CD4-positive, alpha-beta T cell treated with Interleukin-6 at 100 ng/mL for 8 hours (primary cell): Measurements from ENCODE around the gene DACH1.

ENCODE experiments used
- DNase-seq: peaks from one replicate; pipeline ENCODE4 v3.0.0-alpha.2; 2020; ENCODE audit warnings: mixed read lengths, low spot score

Gene DACH1

DNA sequence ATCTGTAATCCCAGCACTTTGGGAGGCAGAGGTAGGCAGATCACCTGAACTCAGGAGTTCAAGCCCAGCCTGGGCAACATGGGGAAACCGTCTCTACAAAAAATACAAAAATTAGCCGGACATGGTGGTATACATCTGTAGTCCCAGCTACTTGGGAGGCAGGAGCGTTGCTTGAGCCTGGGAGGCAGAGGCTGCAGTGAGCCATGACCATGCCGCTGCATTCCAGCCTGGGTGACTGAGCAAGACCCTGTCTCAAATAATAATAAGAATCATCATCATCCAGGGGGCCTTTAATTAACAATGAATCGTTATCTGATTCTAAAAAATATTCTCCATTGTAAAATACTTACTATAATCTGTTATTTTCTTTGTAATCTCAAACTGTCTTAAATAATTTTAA is 283.4 kb downstream of the DACH1 start:
- no peak for DNase-seq

DNA sequence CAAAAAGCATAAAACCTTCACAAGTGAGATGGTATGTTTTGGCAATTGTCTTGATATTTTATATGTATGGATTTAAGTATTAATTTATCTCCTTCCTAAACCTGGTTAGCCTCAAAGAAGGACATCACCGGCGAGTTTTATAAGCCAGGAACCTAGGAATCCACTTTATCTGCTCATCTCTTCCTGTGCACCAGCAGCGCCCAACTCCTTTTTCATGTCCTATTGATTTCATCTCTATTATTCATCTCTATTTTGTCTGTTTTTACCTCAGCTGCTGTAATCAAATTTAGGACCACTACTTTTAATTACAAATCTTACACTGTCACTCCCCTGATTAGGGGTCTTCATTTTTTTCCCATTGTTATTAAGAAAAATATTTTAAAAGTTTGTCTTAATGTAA is 286.4 kb downstream of the DACH1 start:
- no peak for DNase-seq

DNA sequence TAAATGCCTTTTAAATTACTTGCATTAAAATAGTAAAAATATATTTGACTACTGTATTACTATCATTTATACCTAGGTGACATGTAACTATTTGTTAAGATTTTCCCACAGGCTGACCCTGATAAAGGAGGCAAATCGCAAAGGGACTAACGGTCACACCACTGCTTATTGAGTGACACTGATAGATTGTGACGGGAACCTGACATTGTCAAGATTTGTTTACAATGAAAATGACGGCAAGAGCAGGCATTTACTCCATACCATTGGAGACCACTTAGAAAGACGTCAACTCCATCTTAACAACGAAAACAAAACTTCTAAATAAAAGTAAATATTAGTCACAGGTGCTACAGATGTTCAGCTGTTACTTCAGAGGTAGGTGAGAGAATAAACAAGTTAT is 289.0 kb downstream of the DACH1 start:
- no peak for DNase-seq

DNA sequence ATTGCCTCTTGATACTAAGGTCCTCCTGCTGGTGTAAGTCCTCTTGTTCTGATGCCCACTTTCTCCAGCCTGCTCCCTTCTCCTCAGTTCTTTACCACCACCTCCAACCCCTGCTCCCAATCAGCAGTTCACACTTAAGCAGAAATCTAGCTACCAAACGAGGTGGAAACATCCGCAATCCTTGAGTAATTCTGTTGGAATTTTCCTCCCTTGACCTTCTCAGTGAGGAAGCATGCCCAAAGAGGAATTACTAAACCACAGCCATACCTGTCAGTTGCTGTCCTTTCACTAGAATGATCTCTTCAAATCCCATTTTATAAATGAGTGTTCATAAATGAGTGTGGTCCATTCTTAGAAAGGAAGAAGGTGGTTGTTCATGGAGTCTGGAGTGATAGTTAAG is 289.9 kb downstream of the DACH1 start:
- no peak for DNase-seq

DNA sequence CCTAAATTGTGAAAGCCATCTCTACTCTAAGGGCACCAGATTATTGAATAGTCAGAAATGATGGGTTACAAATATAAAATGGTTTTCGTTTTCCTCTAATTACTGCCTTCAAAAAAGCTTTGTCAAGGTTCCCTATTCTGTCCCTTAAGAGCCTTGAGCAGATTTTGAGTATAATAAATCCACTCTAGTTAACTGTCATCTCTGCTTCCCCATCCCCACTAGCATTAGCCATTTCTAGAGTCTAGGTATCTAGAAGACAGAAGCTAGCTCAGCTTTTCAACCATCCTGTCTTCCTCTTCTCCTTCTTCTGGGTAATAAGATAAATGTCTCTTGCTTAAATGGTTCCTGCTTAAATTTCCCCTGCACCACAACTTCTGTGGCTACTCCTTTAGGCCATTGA is 290.4 kb downstream of the DACH1 start:
- DNase-seq: no peak

DNA sequence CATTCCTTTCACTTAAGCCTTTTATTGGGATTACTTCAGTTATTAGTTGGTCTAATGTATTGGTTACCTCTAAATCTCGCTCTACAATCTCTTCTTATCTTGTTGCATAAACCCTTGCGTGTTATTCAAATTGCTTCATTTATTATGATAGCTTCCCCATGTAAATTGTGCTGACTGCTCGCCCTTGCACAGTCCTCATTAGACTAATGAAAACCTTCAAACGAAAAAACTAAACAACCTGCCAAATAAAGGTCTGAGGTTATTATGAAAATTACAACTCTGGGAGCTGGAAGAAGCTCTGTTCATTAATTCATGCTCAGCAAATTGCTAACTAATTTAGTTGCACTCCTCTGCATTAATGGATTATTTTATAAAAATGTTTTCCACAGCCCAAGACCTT is 320.1 kb downstream of the DACH1 start:
- DNase-seq: no peak

DNA sequence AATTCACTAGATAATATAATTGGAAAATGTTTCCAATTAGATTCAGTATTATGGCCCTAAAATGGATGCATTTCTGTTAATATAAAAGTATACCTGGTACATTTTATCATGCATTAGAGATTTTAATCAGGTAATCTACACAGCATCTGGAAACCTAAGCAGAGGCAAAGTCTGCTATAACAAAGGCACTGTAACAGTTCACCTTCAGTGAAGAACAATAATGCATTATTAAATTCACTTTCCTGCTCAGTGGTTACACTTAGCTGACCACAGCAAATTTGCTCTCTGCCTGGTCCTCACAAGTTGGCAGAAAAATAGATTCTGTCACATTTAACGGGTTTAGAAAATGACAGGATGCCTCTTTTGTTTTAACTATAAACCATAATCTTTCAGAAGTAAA is 326.9 kb downstream of the DACH1 start:
- no peak for DNase-seq

DNA sequence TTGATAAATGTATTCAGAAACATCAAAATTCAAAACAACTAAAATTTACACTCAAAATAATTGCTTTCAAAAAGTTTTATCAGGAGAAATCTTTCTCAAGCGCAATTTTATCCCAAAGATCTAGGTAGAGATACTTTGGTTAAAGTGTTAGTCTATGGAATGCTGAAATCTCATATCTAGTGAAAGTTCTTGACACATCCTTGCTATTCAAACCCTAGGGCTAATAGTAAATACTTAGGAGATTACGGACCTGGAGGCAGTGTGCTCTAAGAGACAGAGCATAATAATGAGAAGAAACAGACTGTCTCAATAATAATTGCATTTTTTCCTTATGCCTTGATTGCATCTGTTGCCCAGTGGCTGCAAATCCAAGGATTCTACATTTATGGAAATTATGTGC is 330.8 kb downstream of the DACH1 start:
- no peak for DNase-seq

DNA sequence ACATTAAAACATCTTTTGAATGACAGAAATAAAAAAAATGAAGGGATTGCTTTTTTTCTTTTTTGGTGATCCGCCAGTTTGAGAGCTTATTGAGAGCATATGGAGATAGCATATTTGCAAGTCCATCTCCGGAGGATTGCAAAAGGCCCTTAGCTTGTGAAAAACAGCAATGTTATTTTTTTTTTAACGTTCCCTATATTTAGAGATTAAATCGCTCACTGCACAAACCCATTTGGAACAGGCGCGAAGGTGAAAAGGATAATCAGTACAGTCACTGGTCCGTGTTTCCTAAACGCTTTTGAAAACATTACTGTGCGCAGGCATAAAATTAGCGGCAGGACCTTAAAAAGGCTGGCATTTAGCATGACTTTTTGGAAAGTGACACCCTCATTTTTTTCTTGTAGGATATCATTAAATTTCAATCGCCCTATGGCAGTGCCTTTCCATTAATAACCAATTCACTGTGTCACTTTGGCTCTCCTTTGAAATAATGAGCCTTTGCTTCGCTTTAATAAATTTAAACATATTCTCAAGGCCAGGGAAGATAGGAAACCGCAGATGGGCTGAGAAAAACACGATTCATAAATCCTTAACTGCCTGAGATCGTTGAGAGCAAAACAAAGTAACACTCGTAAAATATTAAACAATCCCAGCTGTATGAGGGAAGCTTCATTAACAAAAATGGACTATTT is 342.2 kb downstream of the DACH1 start:
- DNase-seq: no peak

DNA sequence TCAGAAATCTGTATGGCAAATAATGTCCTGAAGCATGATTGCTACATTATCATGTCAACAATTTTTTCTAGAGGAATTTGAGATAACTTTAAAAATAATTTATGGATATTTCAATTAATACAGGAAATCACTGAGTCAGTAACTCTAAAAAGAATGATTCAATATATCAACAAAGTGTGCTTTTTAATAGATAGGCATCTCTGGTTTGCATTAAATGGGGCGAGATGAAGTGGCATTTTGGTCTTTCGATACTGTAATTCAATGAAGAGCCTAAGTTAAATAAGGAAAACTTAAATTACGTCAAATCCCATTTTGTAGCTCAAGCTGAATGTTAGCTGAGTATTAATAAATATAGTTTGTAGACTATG is 342.8 kb downstream of the DACH1 start:
- no peak for DNase-seq

DNA sequence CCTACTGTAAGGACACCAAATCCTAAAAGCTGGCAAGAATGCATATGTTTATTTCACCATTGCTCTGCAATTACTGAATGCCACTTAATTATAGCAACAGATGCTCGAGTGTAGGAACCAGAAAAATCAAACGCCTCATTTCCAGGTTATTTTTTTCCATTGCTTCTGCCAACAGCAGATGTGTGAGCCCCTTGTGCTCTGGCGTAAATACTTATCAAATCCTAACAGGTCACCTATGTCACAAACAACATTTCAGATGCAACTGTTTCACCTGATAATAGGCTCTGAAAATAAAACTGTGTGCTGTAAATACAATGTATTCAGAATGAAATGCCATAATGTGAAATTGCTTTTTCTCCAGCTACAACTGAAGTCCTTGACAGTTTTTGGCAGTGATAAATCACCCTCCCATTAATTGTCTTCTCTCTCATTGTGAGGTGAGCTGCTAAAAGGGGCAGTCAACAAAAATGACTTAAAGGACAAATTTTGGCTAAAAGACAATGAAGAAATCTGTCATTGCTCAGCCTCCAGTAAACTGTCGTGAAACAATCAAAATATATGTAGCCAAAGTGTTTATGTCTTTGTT is 344.0 kb downstream of the DACH1 start:
- DNase-seq: no peak

DNA sequence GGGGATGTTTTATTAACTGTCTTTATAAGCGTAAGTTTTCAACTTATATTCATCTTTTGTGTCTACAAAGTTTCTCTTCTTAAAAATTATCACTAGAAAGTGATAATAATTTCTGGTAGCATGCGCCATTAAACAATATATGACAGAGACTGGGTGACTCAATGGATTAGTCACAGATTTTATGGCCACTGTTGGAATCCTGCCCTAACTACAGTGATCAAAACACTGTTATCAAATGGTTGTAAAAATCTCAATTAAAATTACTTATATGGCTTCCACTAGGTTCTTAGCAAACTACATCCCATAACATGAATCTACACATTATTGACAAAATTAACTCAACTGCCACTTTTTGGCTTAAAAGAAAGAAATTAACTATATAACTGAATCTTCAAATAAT is 350.0 kb downstream of the DACH1 start:
- no peak for DNase-seq

DNA sequence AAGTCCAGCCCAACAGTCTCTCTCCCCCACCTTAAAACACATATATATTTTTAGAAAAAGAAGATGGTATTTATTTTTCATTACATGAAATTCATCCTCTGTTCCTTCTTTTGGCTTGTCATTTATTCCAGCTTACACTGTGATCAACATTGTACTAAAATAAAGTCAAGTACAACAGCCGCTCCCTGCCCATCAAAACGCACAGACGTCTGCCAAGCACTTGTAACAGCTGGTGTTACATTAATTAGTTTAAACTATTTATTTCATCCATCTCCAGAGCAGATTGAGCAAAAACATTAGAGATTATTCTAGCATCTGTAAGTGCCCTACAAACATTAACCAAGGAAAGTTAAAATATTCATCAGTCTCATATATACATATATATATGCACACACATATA is 350.5 kb downstream of the DACH1 start:
- no peak for DNase-seq

DNA sequence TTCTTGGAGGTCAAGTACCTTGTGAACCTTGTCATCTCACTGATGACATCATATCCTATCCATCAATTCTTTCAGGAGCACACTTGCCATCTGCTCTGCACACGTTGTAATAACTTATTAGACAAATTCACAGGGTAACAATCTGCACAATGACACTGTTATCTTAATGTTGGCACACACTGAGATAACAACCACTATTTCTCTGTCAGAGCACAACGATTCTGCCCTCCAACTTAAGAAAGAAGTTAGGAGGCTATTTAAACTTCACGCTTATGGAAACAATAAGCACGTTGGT is 351.3 kb downstream of the DACH1 start:
- no peak for DNase-seq

DNA sequence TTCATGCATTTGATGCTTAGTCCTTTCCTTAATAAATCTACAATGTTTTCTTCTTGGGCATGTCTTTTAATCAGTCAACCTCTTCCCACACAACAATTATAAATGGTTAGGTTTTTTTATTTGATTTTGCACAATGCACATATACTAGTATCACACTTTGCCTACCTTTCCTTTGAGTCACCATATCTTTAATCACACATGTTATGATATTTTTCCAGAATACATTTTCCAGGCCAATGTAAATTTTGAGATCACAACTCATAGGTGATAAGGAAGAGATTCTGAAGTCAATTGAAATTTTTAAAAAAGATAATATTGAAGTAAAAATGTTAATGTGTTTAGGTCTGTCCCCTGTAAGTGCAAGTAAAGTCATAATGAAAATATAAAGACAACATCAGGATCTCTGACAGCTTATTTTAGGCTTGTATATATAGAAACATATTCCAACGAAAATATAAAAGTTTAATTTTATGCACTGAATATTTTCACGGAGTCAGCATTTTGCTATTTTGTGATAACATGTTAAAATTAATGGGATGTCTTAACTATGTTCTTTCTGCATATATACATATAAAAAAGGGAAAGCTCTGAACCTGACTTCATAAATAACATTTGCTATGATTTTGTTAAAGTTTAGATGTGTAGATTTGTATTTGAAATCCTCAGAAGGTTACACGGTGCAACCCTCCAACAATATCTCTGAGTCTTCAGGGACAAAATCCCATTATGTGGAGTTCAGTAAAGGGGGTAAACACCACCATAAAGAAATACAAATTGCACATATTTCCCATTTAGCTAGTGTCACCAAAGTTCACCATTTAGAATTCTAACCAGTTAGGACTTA is 351.9 kb downstream of the DACH1 start:
- DNase-seq: no peak

DNA sequence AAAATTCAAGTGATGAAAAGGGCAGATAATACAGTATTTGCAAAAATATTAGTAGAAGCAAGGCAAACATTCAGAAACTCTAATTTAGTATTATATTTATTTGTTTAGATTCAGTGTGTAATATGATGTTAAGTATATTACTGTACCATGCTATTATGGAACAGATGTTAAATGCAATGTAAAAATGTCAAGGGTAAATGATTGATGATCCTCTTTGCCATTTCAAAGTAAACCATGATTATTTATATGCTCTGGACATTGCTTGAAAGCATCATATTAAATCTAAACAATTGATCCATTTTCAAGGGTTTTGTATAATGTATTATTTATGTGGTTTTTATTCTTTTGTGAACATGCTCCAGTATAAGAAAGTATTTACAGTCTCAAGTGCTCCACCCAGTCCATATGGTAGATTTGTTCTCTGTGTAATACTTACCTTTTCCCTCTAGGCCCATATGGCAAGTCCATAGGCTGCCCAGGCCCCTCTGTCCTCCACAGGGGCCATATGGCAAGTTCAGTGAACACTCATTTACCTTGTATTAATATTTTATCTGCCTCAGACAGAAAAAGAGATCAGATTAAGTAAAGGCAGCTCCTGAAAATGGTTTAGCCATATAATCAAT is 353.5 kb downstream of the DACH1 start:
- DNase-seq: no peak

DNA sequence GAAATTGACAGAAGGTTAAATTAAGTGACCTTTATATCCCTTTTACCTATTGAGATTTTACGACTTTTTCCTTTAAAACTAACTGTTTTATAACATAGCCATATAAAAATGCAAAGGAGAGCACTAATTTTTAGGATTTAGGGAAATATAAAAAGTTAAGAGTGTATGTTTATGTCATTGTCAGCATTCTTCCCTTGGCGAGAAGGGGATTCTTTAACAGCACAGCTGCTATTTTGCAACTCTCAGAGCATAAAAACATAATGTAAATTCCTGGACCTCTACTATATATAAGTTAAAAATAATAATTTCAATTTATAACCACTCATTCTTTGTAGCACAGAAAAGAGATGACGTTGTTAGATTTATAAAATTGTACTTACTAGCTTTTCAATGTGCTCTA is 363.2 kb downstream of the DACH1 start:
- no peak for DNase-seq

DNA sequence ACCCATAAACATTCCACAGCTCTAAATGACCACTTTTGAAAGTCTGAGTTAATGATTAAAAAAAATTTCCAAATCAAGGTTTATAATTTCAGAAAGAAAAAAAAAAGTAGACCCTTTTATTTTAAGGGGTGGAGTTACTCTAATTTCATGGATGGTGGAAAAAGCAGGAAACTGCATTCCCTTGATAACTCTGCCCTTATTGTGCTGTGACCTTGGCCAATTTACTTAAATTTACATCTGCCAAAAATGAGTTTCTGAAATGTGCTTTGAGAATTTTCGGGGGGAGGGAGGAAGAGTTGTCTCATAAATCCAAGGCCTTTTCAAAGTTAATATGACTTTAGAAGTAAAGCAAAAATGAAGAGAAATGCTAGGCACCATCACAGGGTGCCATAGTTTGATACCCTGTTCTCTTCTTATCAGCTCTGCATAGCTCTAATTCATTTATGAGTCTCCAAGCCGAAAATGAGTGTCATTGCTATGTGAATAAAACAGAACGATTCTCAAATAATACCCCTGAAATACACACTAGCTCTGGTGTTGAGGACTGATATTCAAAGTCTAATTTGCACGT is 367.0 kb downstream of the DACH1 start:
- no peak for DNase-seq

DNA sequence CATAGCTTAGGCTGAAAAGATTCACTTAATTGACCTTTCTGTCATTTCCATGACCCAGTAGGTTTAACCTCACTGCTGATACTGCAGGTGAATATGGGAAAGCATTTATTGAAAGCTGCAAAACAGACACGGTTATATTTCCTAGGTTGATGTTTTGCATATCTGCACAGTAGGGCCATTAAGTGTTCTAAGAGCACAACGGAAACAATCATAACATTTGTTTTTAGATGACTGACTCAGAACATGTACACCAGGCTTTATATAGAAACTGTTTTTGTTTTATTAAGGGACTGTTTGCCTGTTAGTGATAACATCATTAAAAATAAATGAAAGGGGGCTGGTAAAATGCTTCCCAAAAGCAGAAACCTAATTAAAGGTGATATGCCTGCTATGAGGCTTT is 367.8 kb downstream of the DACH1 start:
- DNase-seq: no peak

DNA sequence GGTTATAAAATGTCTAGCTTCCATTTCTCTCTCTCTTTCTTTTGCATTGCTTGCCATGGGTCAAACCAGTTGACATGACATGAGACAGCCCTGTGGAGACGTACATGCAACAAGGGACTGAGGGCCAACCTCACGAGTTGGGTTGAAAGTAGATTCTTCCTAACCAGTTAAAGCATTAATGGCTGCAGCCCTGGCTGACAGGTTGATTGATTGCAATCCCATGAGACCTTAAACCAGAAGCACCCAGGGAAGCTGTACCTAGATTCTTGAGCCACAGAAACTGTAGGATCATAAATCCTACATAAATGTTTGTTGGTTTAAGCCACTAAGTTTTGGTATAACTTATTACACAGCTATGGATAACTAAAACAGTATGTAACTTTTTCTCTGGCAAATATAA is 373.8 kb downstream of the DACH1 start:
- no peak for DNase-seq

DNA sequence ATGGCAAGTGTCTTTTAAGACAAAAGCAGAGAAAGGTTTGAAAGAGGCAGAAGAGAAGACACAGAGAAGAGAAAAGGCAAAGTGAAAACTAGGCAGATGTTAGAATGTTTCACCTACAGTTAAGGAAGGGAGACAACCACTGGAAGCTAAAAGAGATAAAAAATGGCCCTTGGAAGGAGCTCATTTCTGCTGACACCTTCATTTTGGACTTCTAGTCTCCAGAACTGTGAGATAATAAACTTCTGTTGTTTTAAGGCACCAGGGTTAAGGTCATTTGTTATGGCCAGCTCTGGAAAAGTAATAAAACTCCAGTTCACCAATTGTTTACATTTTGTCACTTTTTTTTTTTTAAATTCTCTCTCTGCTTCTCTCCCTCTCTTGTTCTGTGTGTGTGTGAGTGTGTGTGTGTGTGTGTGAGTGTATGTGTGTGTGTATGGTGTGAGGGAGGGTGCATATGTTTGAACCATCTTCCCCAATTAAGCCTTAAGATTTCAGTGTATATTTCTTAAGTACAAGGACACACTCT is 374.6 kb downstream of the DACH1 start:
- DNase-seq: no peak

DNA sequence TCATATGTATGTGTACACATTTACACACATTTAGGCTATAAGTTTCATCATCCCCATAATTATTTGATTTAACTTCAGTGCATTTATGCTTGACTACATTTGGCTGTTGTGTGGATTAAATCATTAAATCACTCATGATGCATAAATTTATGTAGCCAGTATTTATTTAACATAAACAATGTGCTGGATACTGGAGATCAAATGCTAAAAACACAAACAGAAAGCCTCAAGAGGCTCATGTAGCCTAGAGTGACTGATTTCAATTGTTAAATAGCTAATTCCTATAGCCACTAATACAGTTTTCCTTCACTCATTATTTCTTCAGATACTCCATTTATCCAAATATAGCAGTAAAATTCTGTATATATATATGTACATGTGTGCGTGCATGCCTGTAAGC is 376.0 kb downstream of the DACH1 start:
- DNase-seq: no peak

DNA sequence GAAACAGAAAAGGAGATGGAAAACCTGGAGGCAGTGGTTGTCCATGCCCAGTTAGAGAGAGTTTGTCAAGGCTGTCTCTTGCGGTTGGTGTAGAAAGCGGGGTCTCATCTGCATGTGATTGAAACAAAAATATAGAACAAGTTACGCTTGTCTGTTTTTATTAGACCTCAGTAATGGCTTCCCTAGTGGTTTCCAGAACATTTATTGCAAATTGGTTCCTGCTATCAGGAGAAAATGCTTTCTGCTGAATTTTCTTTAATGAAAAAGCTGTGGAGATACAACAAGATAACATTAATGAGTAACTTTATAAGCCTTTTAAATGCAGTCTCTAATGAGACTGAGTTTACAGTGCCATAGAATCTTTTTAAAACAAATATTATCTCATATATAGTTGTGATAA is 378.0 kb downstream of the DACH1 start:
- no peak for DNase-seq
